HG03565 (cell line): ENCODE data around the gene KDM4B.

ENCODE experiments used
- ATAC-seq: cut with Tn5 transposase; IDR thresholded peaks from one replicate; pipeline ENCODE4 v1.9.1; 2021; ENCODE audit warnings: mild to moderate bottlenecking, moderate library complexity; ENCODE audit not compliant: unreplicated experiment

The KDM4B gene

DNA sequence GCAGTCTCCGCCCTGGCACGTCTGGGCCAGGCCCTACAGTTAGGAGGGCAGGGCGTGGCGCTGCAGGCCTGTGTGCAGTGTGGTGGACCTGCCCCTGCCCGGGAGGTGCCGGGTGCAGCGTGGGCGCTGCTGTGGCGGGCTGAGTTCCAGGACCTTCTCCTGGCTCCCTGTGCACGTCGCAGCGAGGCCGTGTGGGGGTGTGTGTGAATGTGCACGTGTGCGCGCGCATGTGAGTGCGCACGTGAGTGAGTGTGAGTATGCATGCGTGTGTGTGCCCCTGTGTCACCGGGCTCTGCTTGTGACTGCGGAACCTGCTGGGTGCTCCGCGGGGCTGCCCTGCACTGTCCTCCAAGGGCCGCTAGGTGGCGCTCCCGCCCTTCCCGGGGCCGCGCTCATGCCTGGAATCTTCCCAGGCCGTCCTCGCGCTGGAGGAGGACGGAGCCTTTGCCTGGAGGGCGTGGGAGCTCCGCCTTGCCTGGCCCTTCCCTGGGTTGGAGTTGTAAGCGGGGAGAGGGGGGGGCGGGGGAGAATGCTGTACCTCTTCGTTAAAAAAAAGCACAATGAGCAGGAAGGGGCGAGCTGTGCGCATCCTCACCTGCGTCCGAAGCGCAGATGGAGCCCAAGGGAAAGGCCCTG is 79.3 kb downstream of the KDM4B start:
- no peak for ATAC-seq

DNA sequence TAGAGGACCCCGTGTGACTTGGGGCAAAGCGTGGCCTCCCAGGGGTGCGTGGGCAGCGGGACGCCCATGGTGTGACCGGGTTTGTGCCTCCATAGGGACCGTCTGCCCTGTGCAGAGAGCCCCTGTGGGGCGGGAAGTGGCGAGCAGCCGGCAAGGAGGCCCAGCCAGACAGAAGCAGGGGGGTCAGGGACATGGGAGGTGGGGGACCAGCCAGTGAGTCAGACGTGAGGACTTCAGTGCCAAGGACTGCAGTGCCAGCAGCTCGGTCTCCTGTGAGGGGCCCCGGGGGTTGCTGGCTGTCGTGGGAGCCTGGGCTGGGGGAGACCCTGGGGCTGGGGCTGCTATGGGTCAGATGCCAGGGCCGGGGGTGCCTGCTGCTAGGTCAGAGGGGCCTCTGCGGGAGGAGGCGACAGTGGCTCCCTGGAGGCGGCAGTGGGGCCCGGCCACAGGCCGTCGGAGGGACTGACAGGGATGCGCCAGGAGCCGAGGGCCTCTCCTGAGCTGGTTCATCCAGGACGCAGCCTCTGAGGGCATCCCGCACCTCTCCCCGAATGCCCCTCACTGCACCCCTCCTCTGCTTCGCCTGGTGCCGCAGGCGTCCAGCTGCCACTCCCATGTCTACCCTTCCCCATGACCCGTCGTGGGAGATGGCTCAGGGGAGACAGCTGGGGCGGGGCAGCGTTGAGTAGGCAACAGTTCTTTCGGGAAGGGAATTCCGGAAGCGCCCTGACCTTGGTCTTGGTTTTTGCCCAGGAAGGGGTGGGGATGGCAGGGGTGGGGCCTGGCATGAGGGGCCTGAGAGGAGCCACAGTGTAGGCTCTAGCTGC is 80.0 kb downstream of the KDM4B start:
- ATAC-seq = no peak

DNA sequence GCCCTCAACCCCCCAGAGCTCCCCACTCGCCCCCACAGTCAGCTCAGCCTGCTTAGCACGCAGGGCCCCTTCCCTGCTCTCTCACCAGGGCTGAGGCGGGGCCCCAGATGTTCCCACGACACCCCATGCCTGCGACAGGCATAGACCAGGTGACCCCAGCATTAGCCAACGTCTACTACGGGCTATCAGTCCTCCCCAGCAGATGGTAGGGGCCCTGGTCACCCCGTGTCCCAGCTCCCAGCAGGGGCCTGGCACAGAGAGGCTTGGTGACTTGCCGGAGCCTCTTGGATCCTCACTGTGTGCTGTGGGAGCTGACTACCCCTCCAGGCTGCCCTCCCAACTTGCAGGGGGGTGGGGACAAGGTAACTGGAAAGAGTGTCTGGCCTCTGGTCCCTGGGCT is 80.6 kb downstream of the KDM4B start:
- ATAC-seq = no peak

DNA sequence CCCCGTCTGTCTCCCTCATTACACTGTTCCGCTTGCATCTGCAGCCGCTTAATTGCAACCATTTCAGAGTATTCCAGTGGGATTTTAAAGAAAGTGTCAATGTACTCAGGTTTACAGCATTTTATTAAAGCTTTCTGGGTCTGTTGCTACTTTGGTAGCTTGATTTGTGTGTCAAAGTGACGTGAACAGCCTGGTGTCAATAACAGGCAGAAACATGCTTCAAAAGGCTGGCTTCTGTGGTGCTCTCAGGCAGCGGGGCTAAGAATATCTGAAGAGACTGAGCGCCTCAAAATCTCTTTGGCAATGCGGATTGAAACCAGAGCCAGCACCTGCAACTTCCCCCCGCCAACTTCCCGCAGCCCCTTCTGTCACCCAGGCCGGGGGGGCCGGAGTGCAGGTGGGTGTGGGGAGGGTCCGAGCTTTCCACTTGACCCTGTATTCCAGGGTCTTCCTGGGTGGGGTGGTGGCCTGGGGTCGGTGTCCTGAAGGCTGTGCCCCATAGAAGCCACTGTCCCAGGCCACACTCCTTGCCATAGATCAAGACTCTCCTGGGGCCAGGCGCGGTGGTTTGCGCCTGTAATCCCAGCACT is 81.2 kb downstream of the KDM4B start:
- no peak for ATAC-seq

DNA sequence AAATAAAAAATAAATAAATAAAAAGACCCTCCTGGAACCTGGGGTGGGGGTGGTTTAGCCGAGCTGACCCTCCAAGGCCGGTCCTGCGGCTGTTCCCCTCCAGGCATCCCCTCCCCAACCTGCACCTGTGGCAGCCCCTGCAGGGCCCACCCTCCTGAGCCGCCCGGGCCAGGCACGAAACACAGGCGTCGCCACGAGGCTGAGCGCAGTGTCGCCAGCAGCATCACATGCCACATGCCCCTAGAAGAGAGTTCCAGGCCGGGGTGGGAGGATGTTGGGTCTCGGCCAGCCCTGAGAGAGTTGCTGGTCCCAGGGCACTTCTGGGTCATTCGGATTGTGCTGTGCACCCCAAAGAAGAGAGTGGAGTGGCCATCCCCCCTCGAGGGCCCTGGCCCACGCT is 82.0 kb downstream of the KDM4B start:
- no peak for ATAC-seq

DNA sequence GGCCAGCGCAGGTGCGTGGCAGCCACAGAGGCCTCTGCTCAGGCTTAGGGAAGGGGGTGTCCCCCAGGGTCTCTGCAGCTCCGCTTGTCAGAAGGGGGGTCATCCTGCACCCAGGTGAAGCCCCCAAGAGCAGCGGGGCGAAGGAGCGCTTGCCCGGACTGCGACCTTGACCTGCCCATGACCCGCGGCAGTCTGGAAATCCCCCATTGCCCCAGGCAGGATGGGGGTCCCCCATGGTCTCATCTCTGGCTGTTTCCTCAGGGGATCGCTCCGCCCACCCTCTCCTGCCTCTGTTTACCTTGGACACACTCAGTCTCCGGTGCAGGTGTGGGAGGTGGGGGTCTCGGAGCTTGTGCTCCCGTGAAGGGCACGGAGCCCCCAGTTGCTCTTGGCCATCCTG is 82.7 kb downstream of the KDM4B start:
- no peak for ATAC-seq

DNA sequence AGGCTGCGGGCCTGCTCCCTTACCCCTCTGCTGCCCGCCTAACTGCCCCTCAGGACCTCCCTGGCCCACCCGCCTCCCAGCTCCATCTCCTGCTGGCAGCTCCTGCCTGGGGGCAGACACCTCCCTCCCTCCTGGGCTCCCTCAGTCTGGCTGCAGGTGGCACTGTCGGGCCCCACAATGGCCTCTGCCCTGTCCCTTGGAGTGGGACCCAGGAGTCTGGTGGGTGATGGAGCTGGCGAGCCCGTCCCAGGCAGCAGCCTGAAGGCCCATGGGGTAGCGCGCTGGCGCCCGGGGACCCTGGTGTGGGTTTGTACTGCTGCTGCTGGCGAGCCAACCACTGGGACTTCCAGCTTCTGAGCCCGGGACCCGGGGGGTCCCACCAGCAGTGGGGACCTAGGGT is 83.6 kb downstream of the KDM4B start:
- ATAC-seq = no peak

DNA sequence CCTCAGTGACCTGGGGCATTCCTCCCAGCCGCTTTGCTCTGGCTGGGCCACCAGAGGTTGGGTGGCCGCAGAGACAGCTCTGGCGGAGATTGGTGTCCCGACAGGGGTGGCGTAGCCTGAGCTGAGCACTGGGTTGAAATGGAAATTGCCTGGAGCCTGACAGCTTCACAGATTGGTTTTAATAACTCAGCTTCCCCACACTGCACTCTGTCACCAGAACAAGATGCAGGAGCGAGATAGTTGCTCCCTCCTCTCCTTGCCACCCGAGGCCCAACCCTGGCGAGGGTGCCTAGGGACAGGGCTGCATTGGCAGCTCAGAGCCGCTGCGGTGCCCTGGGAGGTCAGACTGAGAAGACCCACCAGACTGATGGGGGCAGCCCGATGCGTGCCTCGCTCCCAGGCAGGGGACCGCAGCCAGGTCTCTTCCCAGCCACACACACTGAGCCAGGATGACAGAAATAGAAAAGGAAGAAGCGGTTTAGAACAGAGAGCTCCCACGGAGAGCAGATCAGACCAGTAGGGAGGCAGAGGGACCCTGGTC is 84.1 kb downstream of the KDM4B start:
- ATAC-seq = no peak

DNA sequence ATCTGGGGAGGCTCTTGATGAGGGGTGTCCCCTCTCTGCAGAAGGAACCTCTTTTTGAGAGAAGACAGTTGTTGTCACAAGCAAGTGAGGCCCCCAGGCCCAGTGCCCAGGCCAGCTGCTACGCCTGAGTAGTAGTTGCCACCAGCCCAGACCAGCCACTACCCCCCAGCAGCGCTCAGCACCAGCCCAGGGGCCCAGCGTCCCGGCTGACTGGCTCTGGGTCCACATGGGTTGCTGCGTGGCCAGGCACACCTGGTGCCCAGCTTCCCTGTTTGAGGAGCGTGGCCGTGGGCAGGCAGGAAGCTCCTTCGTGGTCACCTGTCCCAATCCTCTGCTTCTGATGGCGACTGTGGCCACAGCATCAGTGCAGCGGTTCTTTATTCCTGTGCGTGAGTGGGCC is 84.7 kb downstream of the KDM4B start:
- no peak for ATAC-seq

DNA sequence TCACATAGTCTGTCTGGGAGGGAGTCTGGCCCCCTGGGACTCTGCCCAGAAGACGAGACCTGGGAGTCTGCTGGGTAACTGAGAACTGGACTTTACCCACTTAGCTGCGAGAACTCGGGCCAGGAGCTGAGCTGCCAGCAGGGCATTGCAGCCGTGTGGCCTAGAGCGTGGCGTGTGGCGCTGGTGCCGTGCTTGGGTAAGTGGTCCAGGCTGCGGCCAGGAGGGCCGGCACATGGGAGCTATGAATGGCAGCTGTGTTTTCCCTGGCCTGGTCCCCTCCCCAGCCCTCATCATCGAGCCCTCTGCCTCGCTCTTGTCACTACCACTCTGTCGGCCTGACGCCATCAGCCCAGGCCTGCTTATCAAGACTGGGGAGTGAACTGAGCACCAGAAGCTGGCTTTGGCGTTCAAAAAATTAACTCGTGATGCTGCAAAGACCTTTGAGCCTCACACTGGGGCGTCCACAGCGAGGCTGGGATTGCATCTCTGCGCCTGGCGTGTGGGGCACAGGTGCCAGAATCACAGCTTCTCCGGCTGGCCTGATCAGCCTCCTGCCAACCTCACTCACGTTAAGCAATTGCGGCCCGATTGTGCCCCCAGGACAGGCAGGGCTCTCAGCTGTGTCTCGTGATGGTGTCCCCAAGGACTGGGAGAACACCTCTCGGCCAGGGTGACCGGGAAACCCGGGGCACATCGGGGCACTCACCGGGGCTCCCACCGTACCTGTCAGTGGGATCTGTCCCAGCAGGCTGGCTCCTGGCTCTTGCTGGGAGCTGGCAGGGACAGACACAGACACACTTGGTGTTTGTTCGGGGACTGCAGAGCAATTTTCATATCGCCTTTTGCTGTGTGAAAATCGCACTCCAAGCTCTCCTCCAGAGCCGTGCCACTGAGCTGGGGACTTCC is 85.9 kb downstream of the KDM4B start:
- ATAC-seq = no peak

DNA sequence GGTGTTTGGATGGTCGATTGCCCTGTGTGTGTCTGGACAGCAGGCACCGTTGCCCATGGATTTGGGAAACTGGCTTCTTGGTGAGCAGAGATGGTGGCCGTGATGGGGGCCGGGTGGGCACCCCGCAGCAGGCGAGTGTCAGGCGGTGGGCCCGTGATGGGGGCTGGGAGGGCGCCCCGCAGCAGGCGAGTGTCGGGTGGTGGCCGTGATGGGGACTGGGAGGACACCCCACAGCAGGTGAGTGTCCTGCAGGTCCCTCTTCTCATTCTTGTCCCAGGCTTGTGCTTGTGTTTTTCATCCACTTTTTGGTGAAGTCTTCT is 86.5 kb downstream of the KDM4B start:
- ATAC-seq = no peak

DNA sequence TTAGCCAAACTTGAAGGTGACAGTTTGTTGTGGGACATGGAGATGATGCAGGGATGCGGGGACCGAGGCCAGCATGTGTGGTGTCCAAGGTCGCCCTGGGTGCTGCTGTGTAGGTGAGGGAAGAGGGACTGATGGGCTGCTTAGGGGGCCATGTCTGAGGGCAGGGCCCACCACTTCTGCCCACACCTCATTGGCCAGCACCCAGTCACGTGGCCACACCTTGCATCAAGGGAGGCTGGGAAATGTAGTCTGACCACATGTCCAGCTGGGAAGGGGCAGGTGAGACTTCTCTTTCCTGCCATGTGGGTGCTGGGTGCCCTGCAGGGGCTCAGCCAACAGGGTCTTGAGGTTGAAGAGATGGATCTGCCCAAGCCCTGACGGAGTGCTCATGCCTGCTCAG is 88.9 kb downstream of the KDM4B start:
- no peak for ATAC-seq

DNA sequence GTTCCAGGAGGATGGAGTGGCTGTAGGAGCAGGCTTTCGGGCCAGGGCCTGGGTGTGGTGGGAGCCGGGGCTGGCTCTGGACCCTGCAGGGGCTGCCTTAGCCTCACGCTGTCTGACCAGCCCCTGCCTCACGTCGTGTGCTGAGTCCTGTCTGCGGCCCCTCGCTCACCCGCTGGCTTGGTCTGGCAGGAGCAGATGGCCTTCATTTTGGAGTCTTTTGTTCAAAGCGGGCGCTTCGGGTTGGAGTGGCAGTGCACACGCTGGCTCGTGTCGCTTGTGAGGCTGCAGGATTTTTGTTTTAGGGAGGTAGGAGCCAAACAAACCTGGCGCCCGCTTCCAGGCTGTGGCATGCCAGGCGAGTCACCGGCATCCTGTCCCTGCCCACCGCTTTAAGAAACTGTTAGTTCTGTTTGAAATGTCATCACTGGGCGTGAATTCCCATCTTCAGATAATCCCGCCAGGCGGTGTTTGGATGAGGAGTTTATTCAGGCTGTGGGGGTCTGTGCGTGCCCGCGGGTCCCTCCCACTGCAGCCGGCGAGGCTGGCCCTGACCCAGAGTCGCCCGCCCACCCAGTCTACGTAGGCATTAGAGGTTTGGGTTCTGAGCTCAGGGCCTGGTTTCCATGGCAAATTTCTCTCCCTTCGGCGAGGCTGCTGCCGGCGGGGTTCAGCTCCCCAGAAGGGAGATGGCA is 89.8 kb downstream of the KDM4B start:
- no peak for ATAC-seq

DNA sequence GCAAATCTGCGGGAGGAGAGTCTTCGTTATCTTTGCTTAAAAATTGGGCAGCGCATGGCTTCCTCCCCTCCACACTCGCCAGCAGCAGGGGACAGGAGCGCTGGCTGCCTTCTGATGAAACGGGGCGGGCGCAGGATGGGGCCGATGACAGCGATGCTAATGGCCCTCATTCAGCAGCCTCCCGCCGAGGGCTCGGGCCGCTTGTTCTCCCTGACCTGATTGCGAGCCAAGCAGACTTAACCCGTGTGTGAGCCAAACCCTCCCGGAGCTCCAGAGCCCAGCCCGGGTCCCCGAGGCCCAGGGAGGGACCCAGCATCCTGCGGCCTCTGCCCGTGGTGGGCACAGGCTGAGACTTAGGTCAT is 90.3 kb downstream of the KDM4B start:
- ATAC-seq = no peak

DNA sequence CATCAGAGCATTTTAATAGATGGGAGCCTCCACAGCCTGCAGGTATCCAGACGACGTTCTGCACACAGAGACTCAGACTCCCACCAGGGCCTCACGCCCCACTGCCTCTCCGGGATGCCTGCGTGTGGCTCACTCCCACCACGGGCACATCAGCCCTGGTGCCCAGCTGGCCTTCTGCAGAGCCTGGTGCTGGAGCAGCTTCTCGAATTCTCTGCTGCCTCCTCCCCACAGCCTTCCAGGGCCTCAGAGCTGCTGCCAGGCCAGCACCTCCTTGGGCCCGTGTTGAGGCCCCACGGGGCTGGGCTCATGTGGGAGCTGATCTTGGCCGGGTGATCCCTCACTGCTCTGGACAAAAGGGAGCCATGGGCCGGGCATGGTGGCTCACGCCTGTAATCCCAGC is 90.9 kb downstream of the KDM4B start:
- no peak for ATAC-seq

DNA sequence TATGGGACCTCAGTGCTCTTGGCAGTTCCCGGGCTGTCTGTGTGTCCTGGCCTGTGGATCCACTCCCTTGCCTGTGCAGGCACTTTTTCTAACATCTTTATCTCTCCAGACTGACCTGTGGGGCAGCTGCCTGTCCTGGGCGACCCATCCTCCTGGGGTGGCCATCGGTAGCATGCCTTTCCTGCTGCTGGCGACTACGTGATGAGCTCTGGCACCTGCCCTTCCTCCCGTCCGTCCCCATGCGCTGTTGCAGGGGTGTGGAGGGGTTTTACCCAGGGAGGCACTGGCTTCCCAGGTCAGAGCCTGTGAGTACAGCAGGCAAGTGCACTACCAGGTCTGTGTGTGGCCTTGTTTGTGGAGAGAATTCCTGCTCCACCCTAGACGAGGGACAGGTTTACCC is 93.3 kb downstream of the KDM4B start:
- no peak for ATAC-seq

DNA sequence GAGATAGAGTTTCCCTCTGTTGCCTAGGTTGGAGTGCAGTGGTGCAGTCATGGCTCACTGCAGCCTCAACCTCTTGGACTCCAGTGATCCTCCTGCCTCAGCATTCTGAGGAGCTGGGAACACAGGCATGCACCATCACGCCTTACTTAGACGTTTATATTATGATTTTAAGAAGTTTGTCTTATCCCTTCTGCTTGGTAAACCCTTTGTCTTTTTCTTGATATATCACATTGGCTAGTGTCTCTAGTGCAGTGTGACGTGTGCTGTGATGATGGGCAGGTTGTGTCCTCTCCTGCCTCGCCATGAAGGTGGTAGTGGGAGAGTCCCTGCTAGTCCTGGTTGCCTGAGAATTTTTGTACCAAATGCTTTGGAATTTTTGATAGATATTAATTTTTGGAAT is 93.9 kb downstream of the KDM4B start:
- no peak for ATAC-seq

DNA sequence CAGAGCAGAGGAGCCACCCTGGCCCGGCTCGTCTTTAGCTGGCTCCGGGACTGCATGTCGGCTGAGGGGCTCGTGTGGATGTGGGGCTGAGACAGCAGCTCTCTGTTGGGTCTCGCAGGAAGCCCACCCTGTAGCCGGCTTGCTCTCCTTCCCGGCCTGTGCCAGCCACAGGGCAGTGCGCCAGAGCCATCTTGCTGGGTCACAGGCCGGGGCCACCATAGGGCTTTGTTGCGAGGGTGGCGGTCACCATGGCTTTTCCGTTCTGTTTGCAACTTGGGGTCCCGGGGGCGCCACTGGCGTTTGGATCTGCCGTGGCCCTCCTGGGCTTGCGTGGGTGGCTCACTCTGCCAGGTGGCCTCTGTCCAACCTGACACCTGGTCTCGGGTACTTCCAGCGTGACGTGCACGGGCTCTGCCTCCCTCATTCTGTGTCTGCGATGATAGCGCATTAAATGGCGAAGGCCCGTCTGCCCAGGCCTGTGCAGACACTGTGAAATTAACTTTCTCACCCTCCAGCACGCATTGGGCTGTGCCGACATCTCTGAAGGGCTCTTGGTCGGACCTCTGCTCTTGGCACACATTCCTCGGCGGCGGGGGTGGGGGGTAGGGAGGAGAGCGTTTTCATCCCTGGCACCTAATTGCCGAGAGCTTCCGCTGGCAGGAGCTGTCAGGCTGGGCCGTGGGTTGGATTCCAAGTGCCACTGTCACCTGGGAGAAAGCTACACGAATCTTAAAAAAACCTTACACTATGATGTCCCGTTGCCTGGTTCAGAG is 95.1 kb downstream of the KDM4B start:
- no peak for ATAC-seq

DNA sequence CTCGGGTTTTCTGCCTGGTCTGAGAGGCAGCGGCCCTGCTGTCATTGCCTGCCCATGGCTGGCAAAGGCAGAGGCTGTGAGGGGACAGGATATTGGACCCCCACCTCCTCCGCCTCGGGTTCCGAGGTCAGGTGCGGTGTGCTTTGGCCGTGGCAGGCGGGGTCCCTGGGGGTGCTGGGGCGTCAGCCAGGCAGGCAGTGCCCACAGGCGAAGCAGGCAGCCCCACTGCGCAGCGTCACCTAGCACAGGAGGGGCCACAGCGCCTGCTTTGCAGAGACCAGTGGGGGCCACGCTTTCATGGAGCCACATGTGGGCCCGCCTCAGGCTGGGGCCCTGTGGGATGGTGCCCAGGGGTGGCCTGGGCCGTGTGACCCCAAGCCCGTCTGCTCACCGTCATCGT is 96.0 kb downstream of the KDM4B start:
- ATAC-seq = no peak

DNA sequence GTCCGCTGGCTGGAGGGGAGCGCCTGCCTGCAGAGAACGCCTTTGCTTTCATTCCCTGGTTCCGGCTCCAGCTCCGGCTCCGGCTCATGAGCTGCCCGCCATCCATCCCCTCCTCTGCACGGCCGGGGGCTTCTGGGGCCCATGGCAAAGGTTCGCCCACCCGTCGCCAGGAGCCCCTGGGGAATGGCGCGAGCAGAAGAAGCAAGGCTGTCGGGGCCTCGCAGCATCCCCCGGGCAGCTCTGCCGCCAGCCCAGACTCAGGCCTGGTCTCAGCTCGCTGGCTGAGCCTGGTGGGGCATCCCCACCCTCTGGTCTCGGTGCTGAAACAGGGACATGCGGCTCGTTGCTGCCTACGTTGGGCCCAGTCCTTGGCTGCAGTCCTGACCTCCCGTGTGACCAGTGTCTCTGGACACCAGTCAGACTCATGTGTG is 96.8 kb downstream of the KDM4B start:
- no peak for ATAC-seq
